HG03196 (cell line): ENCODE measurements around the gene MAGOHB.

ENCODE experiments used
- ATAC-seq: cut with Tn5 transposase; IDR thresholded peaks from one replicate; pipeline ENCODE4 v1.9.1; 2021; ENCODE audit not compliant: unreplicated experiment

The MAGOHB gene

DNA sequence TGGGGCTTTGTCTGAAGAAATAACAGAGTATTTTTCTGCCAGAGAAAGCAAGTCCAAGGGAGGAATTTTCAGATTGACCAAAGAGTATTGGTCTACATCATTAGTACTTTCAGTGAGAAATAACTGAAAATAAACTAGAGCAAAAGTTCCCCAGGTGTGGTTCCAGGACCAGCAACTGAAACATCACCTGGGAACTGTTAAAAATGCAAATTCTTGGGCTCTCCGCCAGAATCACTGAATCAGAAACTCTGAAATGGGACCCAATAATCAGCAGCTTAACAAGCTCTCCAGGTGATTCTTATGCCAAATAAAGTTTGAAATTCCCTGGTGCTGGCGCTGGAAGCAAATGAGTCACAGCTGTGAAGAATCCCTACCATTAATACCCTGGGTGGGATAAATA is 55.6 kb downstream of the MAGOHB start:
- ATAC-seq: peak; percentile 64

DNA sequence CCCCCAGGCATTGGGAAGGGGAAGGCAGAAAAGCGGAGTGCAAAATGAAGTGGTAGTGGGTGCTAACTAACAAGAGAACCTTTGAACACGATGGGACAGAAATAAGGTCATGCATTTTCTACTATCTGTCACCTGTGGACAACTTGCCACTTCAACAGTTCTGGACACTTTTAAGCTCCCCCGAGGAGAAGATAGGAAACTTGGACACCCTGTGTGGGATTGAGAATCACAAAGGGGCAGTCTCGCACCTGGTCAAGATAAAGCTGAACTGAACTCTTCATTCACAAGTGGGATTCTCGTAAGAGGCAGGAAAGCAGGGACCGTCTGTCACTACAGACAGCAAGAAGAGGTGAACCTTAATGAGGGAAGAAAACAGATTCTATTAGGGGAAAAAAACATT is 56.1 kb downstream of the MAGOHB start:
- no peak for ATAC-seq

DNA sequence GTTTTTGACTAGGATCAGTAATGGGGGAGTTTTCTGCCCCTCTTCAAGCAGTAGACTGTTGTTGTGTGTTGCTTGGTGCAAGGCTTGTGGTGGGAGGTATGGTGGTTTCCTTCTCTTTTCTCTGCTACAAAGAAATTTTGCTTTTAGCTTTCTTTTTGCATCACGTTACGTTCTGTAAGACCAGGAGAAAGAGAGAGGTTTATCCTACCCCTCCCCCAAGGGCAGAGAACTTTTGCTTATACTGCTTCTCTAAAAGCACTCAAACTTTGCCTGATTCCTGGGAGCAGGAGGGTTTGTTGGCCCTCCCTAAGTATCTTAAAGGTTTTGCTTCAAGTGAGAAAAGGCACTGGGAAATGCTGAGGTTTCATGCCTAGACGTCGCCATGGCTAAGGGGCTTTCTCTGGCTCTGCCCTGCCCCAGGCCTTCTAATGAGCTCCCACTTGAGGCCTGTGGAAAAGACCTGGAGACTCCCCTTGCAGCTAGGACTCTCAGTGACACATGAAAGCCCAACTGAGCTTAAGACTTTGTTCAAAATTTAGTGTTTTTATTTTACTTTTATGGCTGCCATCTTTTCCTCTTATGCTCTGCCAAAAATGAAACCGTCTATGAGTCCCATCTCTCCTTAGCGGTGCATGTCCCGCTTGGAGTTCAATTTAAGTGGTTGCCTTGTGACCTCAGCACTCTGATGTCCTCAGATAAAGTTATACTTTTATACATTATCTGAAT is 58.5 kb downstream of the MAGOHB start:
- ATAC-seq: no peak

DNA sequence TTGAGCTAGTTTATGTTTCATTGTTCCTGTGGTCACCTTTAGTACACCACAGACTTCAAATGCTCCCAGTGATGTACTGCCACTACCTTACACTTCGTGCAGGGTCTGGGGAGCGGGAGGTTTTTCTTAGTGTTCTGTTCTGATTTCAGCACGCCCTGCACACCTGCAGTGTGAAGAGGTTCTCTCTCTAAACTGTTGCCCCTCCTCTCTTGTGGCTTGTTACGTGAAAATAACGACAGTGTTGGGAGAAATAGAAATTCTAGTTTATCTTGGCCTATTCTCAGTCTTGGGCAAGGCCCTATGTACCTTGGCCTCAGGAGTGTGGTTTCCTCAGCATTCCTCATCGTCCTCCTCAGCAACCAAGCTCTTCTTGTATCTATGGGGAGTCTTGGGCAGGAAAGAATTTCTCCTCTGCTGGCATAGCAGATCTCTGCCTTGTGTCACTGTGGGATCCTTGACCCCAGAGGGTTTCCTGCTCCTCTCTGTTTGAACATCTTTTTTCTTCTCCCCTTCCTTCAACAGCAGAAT is 59.1 kb downstream of the MAGOHB start:
- ATAC-seq: no peak
